NK-92 treated with Interleukin-12 subunit alpha and Interleukin-12 subunit beta, amount 100 ng/mL, for 24 hours (cell line): ENCODE results near the gene RTN4RL1.

Source experiments
- DNase-seq: peaks from one replicate; lab custom pipeline; 2025; lab: John Stamatoyannopoulos, UW

The RTN4RL1 gene

GRCh38 chr17:2047590-2047989 is 22.5 kb upstream of the RTN4RL1 start:
- no peak for DNase-seq

GRCh38 chr17:2044263-2044894 is 19.2 kb upstream of the RTN4RL1 start:
- no peak for DNase-seq

- DNase-seq = no peak
Observed at GRCh38 chr17:2043785-2044184, 18.7 kb upstream of the RTN4RL1 start.

GRCh38 chr17:2042933-2043332 is 17.8 kb upstream of the RTN4RL1 start:
- no peak for DNase-seq

- DNase-seq = no peak
Observed at GRCh38 chr17:2042390-2042847, 17.3 kb upstream of the RTN4RL1 start.

GRCh38 chr17:2041561-2042389 is 16.6 kb upstream of the RTN4RL1 start, which contains the start of gene OVCA2:
OVCA2 (plus strand) TSS chr17:2042022; CDS start chr17:2042048, 26 bp downstream.
- DNase-seq = peak; percentile 81

GRCh38 chr17:2040942-2041560 is 15.9 kb upstream of the RTN4RL1 start:
- no peak for DNase-seq

- no peak for DNase-seq
Observed at GRCh38 chr17:2040219-2040827, 15.2 kb upstream of the RTN4RL1 start.

- DNase-seq = no peak
Observed at GRCh38 chr17:2037155-2037554, 12.0 kb upstream of the RTN4RL1 start.

GRCh38 chr17:2035541-2036488 is 10.7 kb upstream of the RTN4RL1 start:
- DNase-seq = no peak

- DNase-seq = no peak
Observed at GRCh38 chr17:2034806-2035540, 9.8 kb upstream of the RTN4RL1 start.

- DNase-seq = no peak
Observed at GRCh38 chr17:2034157-2034556, 9.0 kb upstream of the RTN4RL1 start.

- DNase-seq = no peak
Observed at GRCh38 chr17:2033153-2033552, 8.0 kb upstream of the RTN4RL1 start.

GRCh38 chr17:2030779-2031163 is 5.6 kb upstream of the RTN4RL1 start:
- DNase-seq = peak; percentile 14

GRCh38 chr17:2029911-2030778 is 5.0 kb upstream of the RTN4RL1 start, which contains the start of gene DPH1:
DPH1 (plus strand) TSS chr17:2030153; CDS start chr17:2030170, 17 bp downstream.
- peak; percentile 65 for DNase-seq

- DNase-seq = no peak
Observed at GRCh38 chr17:2028737-2029136, 3.6 kb upstream of the RTN4RL1 start.

- no peak for DNase-seq
Observed at GRCh38 chr17:2028234-2028614, 3.1 kb upstream of the RTN4RL1 start.

- no peak for DNase-seq
Observed at GRCh38 chr17:2027528-2028233, 2.5 kb upstream of the RTN4RL1 start.
